GM19372 (cell line): ENCODE results near the gene SLC34A3.
"Not testable (repeated sequence)": the region's sequence is repeated elsewhere in the genome, so short reads cannot be mapped to it uniquely, and the experiment has no call there.

Experiments used
- ATAC-seq: cut with Tn5 transposase; IDR thresholded peaks from one replicate; pipeline ENCODE4 v1.9.1; 2021; ENCODE audit warnings: mild to moderate bottlenecking, low read depth, moderate library complexity; ENCODE audit not compliant: unreplicated experiment

Gene SLC34A3

DNA sequence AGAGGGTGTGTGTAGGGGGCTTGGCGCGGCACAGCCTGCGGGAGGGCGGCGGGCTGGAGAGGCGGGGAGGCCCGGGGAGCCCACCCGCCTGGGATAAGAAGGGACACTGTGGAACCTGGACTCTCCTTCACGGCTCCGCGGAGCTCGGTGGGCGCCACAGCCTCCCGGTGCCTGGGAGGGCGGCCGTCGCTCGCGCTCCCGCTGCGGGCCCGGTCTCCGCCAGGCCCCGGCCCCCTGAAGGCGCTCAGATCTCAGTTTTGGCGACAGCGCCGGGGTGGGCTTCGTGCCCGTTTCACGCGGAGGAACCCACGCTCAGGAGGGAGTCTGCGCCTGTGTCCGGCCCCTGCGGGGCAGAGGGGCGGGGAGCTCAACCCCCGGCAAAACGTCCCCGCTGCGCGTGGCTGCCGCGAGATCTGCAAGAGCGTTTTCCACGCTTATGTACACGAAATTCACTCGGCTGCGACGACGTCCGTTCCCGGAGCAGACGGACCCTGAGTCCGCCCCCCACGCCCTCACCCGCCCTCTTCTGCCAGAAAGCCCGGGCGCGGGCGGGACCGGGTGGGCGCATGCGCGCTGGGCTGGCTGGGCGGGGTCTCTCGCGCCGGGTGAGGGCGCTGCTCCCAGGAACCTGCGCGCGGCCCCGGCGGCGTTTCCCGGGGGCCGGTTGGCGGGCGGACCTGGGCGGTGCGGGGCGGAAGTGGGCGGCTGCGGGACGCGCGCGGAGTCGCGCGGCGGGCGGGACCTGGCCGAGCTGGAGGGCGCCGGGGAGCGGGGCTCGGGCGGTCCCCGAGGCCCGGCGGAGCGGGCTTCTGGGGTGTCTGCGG is 24.1 kb downstream of the SLC34A3 start, which contains the start of gene NELFB:
Gene NELFB, plus strand, starts transcription at position 704 of the 824 bp plus-strand sequence.
- ATAC-seq, result peak; percentile 80

DNA sequence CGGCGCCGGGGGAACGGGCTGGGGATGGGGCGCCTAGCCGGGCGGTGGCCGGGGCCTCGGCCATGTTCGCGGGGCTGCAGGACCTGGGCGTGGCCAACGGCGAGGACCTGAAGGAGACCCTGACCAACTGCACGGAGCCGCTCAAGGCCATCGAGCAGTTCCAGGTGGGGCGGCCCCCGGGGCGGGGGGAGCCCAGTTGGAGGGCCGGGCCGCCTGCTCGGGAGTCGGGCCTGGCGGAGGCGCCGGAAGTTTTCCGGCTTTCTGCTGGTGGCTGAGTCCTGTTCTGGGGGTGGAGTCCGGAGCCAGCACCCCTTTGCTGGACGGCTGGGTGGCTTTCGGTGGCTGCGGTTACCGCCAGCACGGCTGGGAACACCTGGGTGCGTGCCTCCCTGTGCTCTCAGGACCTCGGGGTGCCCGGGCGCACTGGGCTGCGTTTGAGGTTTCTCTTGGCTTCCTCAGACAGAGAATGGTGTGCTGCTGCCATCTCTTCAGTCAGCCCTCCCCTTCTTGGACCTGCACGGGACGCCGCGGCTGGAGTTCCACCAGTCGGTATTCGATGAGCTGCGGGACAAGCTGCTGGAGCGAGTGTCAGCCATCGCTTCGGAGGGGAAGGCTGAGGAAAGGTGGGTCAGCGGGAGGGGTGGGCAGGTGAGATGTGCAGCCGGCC is 24.9 kb downstream of the SLC34A3 start:
- peak; percentile 24 for ATAC-seq

DNA sequence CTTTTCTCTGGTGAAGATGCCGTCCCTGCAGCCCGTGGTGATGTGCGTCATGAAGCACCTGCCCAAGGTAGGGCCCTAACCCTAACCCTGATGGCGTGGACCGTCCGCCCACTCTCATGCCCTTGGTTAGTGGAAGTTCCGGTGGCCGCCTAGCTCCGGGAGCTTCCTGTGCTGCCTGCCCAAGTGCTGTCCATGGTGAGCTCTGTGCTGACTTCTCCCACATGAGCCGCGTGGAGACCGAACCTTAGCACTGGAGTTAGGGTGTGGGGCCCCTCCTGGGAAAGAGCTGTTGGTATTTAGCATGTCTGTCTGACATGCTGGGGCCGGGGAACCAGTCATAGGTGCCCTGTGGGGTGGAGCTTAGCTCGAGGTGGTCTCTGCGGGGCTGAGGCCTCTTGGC is 25.7 kb downstream of the SLC34A3 start:
- no peak for ATAC-seq

DNA sequence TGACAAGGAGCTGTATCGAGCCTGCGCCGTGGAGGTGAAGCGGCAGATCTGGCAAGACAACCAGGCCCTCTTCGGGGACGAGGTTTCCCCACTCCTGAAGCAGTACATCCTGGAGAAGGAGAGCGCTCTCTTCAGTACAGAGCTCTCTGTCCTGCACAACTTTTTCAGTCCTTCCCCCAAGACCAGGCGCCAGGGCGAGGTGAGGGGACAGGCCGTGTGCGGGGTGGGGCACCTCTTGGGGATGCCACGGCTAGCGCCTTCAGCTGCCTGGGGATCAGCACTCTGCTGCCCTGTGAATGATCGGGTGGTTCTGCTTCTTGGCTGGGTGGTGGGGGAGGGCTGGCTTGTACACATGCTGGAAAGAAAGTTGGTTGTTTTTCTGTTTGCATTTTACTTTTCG is 26.2 kb downstream of the SLC34A3 start:
- no peak for ATAC-seq

DNA sequence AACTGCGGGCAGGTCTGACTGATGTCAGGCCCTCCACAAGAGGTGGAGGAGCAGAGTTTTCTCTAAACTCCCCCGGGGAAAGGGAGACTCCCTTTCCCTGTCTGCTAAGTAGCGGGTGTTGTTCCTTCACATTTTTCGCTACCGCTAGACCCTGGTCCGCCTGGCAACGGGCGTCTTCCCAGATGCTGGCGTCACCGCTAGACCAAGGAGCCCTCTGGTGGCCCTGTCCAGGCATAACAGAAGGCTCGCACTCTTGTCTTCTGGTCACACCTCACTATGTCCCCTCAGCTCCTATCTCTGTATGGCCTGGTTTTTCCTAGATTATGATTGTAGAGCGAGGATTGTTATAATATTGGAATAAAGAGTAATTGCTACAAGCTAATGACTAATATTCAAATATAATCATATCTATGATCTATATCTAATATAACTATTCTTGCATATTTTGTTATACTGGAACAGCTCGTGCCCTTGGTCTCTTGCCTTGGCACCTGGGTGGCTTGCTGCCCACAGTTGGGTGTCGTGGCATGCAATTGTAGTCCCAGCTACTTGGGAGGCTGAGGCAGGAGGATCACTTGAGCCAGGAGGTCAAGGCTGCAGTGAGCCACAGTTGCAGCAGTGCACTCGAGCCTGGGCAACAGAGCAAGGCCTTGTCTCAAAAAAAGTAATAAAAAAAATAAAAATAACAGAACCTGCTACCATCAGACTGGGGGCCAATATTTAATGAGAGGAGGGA is 31.6 kb downstream of the SLC34A3 start:
- ATAC-seq, result not testable (repeated sequence)

DNA sequence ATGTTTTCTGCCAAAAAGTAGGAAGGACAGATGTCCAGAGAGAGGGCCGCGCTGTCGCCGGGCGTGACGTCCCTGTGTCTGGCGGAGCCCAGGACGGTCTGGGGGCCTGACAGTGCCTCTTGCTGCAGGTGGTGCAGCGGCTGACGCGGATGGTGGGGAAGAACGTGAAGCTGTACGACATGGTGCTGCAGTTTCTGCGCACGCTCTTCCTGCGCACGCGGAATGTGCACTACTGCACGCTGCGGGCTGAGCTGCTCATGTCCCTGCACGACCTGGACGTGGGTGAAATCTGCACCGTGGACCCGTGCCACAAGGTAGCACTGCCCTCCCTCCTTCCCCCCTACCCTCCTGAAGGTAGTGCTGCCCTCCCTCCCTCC is 32.2 kb downstream of the SLC34A3 start:
- no peak for ATAC-seq

DNA sequence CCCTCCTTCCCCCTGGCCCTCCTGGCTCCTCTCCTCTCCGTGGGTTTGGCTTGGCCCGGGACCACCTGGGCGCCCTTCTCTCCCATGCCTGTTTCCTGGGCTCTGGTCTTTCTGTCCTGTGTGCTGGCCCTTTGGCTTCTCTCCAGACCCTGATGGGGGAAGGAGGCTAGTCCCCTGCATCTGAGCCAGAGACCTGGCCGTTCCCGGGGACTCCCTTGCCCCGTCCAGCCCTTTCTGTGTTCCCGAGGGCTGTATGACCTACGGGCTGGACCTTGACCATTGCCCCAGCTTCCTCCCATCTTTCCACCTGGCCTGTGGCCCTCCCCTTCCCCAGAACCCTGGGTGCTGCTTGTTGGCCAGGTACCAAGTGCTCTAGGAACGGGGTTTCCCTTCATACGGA is 32.8 kb downstream of the SLC34A3 start:
- no peak for ATAC-seq

DNA sequence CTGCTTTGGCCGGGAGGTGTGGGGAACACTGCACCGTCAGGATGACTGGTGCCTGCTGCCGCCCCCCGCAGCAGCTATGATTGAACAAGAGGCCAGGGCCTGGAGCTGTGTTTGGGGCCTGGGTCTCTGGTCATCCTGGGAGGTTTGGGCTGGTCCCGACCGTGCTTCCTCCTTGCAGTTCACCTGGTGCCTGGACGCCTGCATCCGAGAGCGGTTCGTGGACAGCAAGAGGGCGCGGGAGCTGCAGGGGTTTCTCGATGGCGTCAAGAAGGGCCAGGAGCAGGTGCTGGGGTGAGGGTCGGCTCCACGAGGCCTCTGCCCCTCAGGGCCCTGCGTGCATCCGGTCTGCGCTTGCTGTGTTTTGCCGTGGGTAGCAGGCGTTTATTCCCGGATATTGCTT is 33.4 kb downstream of the SLC34A3 start:
- ATAC-seq, result no peak

DNA sequence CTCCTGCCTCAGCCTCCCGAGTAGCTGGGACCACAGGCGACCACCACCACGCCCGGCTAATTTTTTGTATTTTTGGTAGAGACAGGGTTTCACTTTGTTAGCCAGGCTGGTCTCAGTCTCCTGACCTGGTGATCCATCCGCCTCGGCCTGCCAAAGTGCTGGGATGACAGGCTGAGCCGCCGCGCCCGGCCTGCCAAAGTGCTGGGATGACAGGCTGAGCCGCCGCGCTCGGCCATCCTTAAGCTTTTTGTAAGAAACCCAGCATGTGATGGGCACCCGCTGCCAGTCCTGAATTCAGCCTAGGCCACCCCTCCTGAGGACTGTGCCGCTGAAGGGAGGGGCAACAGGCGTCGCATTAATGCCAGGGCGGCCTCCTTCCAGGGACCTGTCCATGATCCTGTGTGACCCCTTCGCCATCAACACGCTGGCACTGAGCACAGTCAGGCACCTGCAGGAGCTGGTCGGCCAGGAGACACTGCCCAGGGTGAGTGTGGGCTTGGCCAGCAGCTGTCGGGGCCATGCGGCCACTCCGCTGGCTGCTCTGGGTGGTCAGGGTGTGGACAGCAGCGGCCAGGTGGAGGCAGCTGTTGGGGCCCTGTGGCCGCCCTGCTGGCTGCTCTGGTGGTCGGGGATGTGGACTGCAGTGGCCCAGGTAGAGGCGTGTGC is 34.9 kb downstream of the SLC34A3 start:
- no peak for ATAC-seq

DNA sequence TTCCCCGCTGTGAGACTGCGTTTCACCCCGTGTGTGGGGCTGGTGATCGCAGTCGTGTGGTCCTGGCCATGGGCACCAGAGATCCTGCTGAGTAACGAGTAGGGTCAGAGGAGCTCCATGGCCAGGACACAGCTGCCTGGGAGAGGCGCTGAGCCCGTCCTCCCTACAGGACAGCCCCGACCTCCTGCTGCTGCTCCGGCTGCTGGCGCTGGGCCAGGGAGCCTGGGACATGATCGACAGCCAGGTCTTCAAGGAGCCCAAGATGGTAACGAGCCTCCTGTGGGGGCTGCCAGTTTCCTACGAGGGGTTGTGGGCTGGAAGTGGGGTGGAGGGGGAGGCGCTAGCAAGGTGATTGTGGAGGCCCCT is 35.4 kb downstream of the SLC34A3 start:
- no peak for ATAC-seq

DNA sequence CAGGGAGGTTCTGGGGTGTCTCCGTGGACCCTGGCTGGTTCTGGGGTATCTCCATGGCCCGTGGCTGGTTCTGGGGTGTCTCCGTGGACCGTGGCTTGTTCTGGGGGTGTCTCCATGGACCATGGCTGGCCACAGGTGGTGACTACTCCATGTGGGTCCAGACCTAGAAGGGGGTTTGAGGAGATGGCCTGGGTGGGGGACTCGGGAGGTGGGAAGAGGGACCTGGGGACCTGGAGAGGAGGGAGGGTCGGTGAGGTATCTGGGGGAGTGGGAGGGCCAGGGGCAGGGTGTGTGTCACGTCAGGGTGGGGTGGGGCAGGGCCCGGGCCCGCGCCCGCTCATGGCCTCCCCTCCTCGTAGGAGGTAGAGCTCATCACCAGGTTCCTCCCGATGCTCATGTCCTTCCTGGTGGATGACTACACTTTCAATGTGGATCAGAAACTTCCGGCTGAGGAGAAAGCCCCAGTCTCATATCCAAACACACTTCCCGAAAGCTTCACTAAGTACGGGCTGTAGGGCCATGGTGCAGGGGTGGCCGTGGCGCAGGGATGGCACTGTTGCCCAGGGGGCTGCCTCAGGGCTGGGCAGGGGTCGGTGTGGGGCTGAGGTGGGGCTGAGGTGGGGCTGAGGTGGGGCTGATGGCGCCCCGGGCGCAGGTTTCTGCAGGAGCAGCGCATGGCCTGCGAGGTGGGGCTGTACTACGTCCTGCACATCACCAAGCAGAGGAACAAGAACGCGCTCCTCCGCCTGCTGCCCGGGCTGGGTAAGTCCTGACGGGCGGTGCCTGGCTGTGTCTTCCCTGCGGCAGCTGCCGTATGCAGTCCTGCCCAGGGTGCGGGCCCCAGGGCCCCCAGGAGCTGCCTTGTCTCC is 36.1 kb downstream of the SLC34A3 start:
- no peak for ATAC-seq

DNA sequence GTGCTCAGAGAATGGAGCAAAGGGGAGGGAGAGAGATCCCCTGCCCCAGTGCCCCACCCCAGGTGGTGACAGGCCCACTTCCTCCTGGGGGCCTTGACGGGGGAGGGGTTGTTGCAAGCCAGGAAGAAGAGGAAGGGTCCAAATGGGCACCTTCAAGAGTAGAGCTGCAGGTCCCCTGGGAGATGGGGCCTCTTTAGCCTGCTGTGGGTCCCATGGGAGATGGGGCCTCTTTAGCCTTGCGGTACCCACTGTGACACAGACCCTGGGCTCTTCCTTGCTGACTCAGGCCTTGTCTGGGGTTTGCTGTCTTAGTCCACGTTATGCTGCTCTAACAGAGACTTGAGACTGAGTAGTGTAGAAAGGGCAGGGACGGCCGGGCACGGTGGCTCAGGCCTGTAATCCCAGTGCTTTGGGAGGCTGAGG is 37.2 kb downstream of the SLC34A3 start:
- ATAC-seq, result no peak

DNA sequence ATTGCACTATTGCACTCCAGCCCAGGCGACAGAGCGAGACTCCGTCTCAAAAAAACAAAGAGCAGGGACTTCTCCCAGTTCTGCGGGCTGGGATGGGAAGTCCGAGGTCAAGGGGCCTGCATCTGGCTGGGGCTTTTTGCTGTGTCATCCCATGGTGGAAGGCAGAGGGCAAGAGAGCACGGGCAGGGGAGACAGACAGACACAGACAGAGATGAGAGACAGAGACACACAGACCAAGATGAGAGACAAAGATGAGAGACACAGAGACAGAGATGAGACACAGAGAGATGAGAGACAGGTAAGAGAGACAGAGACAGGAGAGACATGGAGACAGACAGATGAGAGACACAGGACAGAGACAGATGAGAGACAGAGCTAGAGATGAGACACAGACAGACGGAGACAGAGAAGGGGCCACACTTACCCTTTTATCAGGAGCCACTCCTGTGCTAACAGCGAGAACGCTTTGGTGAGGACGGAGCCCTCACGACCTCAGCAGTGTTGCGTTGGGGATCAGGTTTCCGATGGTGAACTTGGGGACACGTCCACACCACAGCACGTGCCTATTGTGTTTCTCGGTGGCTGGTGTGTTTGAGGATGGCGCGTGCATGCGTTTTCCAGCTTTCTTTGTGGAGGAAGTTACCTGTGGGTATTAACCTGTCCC is 38.0 kb downstream of the SLC34A3 start:
- no peak for ATAC-seq

DNA sequence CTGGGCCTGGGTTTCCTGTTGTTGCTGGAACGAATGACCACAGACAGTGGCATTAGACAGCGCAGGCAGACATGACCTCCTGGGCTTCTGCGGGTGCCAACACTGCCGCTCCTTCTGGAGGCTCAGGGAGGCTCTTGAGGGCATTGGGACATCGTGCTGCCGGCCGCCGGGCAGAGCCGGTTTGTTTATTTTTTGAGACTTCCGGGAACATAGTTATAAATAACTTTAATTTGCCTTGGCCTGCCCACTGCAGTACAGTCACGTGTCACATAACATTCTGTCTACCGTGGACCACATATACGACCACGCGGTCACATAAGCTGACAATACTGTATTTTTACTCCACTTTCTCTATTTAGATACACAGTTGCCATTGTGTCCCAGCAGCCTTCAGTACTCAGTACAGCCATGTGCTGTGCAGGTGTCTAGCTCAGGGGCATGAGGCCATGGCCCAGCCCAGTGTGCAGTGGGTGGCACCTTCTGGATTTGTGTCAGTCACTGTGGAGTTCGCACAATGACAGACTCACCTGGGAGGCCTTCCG is 38.6 kb downstream of the SLC34A3 start:
- no peak for ATAC-seq

DNA sequence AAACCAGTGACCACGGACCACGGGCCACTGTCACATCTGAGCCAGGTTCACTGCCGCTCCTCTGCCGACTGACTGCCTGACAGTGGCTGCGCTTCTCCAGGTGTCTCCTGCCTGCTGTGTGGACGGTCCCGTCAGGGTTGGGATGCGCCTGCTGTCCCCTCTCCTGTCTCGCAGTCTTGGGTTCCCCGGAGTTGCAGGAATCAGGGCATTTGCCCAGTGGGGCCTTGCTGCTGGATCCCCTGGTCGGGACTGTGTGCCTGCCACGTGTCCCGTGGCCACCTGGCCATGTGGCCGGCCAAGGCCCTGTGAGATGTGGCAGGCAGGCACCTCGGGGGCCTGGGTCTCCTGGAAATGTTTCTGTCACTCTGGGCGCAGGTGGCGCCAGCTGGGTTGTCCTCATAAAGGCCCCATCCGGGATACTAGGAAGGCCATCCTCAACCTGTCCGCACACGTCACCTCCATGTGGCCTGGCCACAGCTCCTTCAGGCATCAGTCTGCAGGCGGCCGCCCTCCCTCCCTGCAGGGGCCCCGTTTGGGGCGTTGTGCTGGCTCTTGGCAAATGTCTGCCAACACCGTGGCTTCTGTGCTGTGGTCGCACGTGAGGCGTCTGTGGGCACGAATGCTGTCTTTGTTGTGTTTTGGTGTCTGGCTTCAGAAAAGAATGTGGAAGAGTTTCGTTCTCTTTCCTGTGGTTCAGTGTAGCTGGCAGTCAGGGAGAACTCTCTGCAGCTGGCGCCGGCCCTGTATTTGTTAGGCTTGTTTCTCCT is 40.4 kb downstream of the SLC34A3 start:
- no peak for ATAC-seq

DNA sequence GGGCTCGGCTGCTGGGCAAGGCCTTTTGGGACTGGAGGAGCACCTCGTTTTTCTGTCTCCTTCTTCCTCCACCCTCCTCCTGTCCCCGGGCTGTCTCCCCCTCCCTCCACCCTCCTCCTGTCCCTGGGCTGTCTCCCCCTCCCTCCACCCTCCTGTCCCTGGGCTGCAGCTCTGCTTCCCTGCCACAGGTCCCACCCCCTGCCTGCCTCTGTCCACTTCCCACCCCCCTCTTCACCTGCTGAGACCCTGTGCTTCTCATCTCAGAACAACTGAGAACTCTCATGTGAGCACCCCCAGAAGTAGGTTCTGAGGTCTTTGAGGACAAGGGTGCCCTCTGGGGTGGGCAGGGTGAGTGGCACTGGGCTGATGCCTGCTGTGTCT is 41.0 kb downstream of the SLC34A3 start:
- no peak for ATAC-seq

DNA sequence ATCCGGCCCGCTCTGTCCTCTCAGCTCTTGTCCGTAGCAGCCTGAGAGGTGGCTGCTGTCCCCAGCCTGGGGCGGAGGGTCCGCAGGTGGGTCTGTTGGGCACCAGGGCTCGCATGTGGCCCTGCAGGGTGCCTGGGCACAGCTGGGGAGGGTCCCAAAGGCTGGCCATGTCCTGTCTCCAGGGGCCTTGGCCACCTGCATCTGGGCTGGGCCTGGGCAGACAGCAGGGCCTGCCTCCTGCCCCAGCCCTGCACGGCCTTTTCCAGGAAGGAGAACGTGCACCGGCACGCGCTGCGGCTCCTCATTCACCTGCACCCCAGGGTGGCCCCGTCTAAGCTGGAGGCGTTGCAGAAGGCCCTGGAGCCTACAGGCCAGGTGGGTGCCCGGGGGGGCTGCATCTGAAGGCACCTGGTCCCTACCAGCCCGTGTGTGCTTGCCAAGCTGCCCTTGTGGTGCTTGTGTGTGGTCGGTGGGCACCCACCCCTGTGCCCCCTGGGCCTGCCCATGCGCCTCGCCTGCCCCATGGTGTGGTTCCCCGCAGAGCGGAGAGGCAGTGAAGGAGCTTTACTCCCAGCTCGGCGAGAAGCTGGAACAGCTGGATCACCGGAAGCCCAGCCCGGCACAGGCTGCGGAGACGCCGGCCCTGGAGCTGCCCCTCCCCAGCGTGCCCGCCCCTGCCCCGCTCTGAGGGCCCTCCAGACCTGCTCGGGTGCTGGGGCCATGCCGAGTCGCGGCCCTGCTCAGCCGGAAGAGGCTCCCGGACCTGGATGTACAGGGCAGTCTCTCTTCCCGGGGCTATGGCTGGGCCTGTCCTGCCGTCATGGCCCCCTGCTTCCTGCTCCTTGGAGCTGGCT is 41.8 kb downstream of the SLC34A3 start:
- ATAC-seq, result no peak

DNA sequence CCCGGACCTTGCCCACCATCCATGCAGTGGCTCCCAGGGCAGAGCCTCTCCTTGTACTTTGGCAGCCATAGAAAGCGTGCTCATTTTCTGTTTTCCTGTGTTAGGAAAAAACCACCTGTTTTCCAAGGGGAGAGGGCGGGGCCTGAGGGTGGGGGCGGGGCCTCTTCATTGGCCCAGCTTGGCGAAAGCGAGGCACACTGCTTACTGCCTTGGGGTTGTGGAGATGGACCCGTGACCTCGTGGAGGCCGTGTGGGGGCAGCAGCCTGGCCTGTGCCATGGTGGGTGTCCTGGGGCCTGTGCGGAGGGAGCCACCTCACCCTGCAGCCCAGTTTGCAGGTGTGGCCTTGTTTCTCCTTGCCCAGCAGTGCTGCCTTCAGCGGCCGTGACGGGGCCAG is 42.4 kb downstream of the SLC34A3 start:
- no peak for ATAC-seq
